Measurements from ENCODE around the gene DNAH11. TPM values are rescaled to one million over a fixed set of nuclear protein-coding genes. Genes with fewer than 3 reads are reported as not detected.

DNAH11 gene
- total RNA-seq, 2 donors from 2014 or later: 1.6 to 13.3 TPM

GRCh38 chr7:21946222-21946709, 403.4 kb downstream of the DNAH11 start:
- WGBS: 26% methylated on average over 8 of the region's 8 CpGs
- Histone ChIP-seq H3K4me3 (peak overlapping the region; percentile 35 to 40), H3K27ac (peak overlapping the region; percentile 55 to 70), H3K4me1 (replicated peaks) (peaks cover 3% of the 10 kb centered on the region), H3K27me3 (replicated peaks; ENCODE audit: insufficient read depth) (peaks cover 2% of the 10 kb centered on the region), H3K36me3 (no peaks in the 10 kb centered on the region), H3K9me3 (no peaks in the 10 kb centered on the region)
- TF ChIP-seq POLR2A (IDR thresholded peaks at IDR 0.05) (no peak), CTCF (IDR thresholded peaks at IDR 0.05) (no peak)
- no peak for DNase-seq (ENCODE audit: low spot score)
- intact Hi-C loops (cut with DNase I): no loop called here

- DNase-seq (ENCODE audit: low spot score): peak; percentile 32
- Histone ChIP-seq H3K27me3 (replicated peaks; ENCODE audit: insufficient read depth) (peaks cover 2% of the 10 kb centered on the region), H3K27ac (no peak overlapping the region), H3K4me1 (replicated peaks) (peaks cover 3% of the 10 kb centered on the region), H3K36me3 (no peaks in the 10 kb centered on the region), H3K4me3 (no peak overlapping the region), H3K9me3 (no peaks in the 10 kb centered on the region)
- peak; percentile 80 for TF ChIP-seq POLR2AphosphoS5 (IDR thresholded peaks at IDR 0.05)
- no peak for TF ChIP-seq CTCF (IDR thresholded peaks at IDR 0.05)
- 58% methylated on average over 3 of the region's 3 CpGs for WGBS
- intact Hi-C loops (cut with DNase I): no loop called here
Measured at GRCh38 chr7:21947056-21947455, 404.2 kb downstream of the DNAH11 start.

GRCh38 chr7:21947946-21948345, 405.1 kb downstream of the DNAH11 start:
- no peak for TF ChIP-seq CTCF (IDR thresholded peaks at IDR 0.05)
- TF ChIP-seq POLR2A (IDR thresholded peaks at IDR 0.05): no peak
- TF ChIP-seq POLR2AphosphoS5 (IDR thresholded peaks at IDR 0.05): no peak

GRCh38 chr7:21948364-21948763, 405.5 kb downstream of the DNAH11 start:
- intact Hi-C loops (cut with DNase I): no loop called here
- no peak overlapping the region for H3K27ac ChIP-seq
- H3K4me3 ChIP-seq: no peak overlapping the region
- no peaks in the 10 kb centered on the region for H3K9me3 ChIP-seq
- 43% methylated on average over 2 of the region's 2 CpGs for WGBS
- H3K36me3 ChIP-seq: no peaks in the 10 kb centered on the region
- H3K27me3 ChIP-seq (replicated peaks; ENCODE audit: insufficient read depth): peaks cover 2% of the 10 kb centered on the region
- TF ChIP-seq CTCF (IDR thresholded peaks at IDR 0.05): no peak
- no peak for TF ChIP-seq POLR2A (IDR thresholded peaks at IDR 0.05)
- TF ChIP-seq POLR2AphosphoS5 (IDR thresholded peaks at IDR 0.05): no peak
- peaks cover 3% of the 10 kb centered on the region for H3K4me1 ChIP-seq (replicated peaks)
- no peak for DNase-seq (ENCODE audit: low spot score)

More at GRCh38 chr7:21947946-21948345, 405.1 kb downstream of the DNAH11 start:
- no peaks in the 10 kb centered on the region for H3K9me3 ChIP-seq
- DNase-seq (ENCODE audit: low spot score): no peak
- H3K4me3 ChIP-seq: no peak overlapping the region
- intact Hi-C loops (cut with DNase I): no loop called here
- no peaks in the 10 kb centered on the region for H3K36me3 ChIP-seq
- no peak overlapping the region for H3K27ac ChIP-seq
- peaks cover 3% of the 10 kb centered on the region for H3K4me1 ChIP-seq (replicated peaks)
- 76% methylated on average over 2 of the region's 2 CpGs for WGBS
- H3K27me3 ChIP-seq (replicated peaks; ENCODE audit: insufficient read depth): peaks cover 2% of the 10 kb centered on the region

- H3K4me1 ChIP-seq (replicated peaks): peaks cover 3% of the 10 kb centered on the region
- peaks cover 2% of the 10 kb centered on the region for H3K27me3 ChIP-seq (replicated peaks; ENCODE audit: insufficient read depth)
- no peak overlapping the region for H3K4me3 ChIP-seq
- H3K36me3 ChIP-seq: no peaks in the 10 kb centered on the region
- no peak overlapping the region for H3K27ac ChIP-seq
- DNase-seq (ENCODE audit: low spot score): no peak
- intact Hi-C loops (cut with DNase I): no loop called here
- WGBS: 47% methylated on average over 8 of the region's 8 CpGs
- H3K9me3 ChIP-seq: no peaks in the 10 kb centered on the region
- TF ChIP-seq CTCF (IDR thresholded peaks at IDR 0.05): no peak
- no peak for TF ChIP-seq POLR2A (IDR thresholded peaks at IDR 0.05)
- TF ChIP-seq POLR2AphosphoS5 (IDR thresholded peaks at IDR 0.05): no peak
Measured at GRCh38 chr7:21948887-21949540, 406.2 kb downstream of the DNAH11 start.

Measured in prostate gland (tissue), 2 donors.